Right lobe of liver (tissue), 4 donors: ENCODE results near the gene TFF2.

Experiments used
- CTCF ChIP-seq, 4 donors: fragments of 200-600 bp in 3 of 4; fragments of 450-650 bp in 1 of 4; IDR thresholded peaks; one replicate each; pipeline versions ENCODE4 v1.5.1 to v1.8.0; 2016 to 2022; ENCODE audit warnings: antibody characterized with exemption in 4 of 4, mild to moderate bottlenecking in 2 of 4
- POLR2A ChIP-seq: fragments of 450-650 bp; IDR thresholded peaks from one replicate; pipeline ENCODE4 v1.6.1; 2017; ENCODE audit warnings: antibody characterized with exemption, mild to moderate bottlenecking
- donor health status: DM: no; HTN: no; CAD: no.
- donor health status: DM: no; HTN: no; CAD: no.
- donor health status: DM: no; HTN: yes; CAD: no.

GRCh38 chr21:42312626-42313104 lies 38.1 kb downstream of the TFF2 start:
- no peak for TF ChIP-seq CTCF (IDR thresholded peaks at IDR 0.05)
- no peak for TF ChIP-seq POLR2A
